Measurements from ENCODE around the gene PAPOLB. TPM values are rescaled to one million over a fixed set of nuclear protein-coding genes. Genes with fewer than 3 reads are reported as not detected.

Gene PAPOLB
- polyA plus RNA-seq, 3 donors = not detected

- Histone ChIP-seq H3K4me3 (replicated peaks in 1 of 3; ENCODE audit: low read depth in 2 of 3, low read length in 3 of 3) (no peak overlapping the region), H3K9me3 (replicated peaks in 1 of 2; ENCODE audit: control insufficient read depth in 1 of 2, insufficient read depth in 1 of 2, low read length in 2 of 2) (no peaks in the 10 kb centered on the region), H3K4me2 (replicated peaks; ENCODE audit: extremely low read depth, low read length, poor library complexity, severe bottlenecking) (no peak overlapping the region), H3K36me3 (replicated peaks in 1 of 2; ENCODE audit: control insufficient read depth in 1 of 2, insufficient read depth in 2 of 2, low read length in 2 of 2) (no peaks in the 10 kb centered on the region), H3K9ac (ENCODE audit: insufficient read depth, low read length, poor library complexity, severe bottlenecking) (no peak overlapping the region), H2AFZ (ENCODE audit: insufficient read depth, low read depth, low read length, poor library complexity, severe bottlenecking) (no peak overlapping the region), H3K79me2 (ENCODE audit: insufficient read depth, low read length) (no peaks in the 10 kb centered on the region), H3K4me1 (ENCODE audit: control insufficient read depth in 1 of 2, insufficient read depth in 2 of 2, low read length in 2 of 2) (no peaks in the 10 kb centered on the region), H4K20me1 (ENCODE audit: insufficient read depth, low read length) (no peaks in the 10 kb centered on the region), H3K27me3 (ENCODE audit: control insufficient read depth in 2 of 2, insufficient read depth in 2 of 2, low read length in 2 of 2) (no peaks in the 10 kb centered on the region), H3K27ac (ENCODE audit: low read depth in 1 of 2, low read length in 2 of 2) (no peak overlapping the region)
- Mint-ChIP-seq H3K4me3 (no peak overlapping the region), H3K9me3 (peaks cover 0 to 6% (median 0%) of the 10 kb centered on the region in 7 donors), H3K27ac (no peak overlapping the region), H3K4me1 (no peaks in the 10 kb centered on the region), H3K27me3 (ENCODE audit: low read depth in 3 of 3) (peaks cover 3 to 4% (median 4%) of the 10 kb centered on the region in 3 donors), H3K36me3 (no peaks in the 10 kb centered on the region)
- TF ChIP-seq CTCF (IDR thresholded peaks at IDR 0.05) = no peak
- no peak for DNase-seq
- 91% methylated on average over 25 of the region's 36 CpGs for WGBS (ENCODE audit: insufficient coverage)
- intact Hi-C loops (cut with micrococcal nuclease) = no loop called here
Observed at GRCh38 chr7:4833691-4834600, 27.9 kb downstream of the PAPOLB start.

GRCh38 chr7:4833176-4833575 lies 28.7 kb downstream of the PAPOLB start:
- Histone ChIP-seq H3K9me3 (replicated peaks in 1 of 2; ENCODE audit: control insufficient read depth in 1 of 2, insufficient read depth in 1 of 2, low read length in 2 of 2) (no peaks in the 10 kb centered on the region), H3K27me3 (ENCODE audit: control insufficient read depth in 2 of 2, insufficient read depth in 2 of 2, low read length in 2 of 2) (no peaks in the 10 kb centered on the region), H4K20me1 (ENCODE audit: insufficient read depth, low read length) (no peaks in the 10 kb centered on the region), H2AFZ (ENCODE audit: insufficient read depth, low read depth, low read length, poor library complexity, severe bottlenecking) (no peak overlapping the region), H3K4me2 (replicated peaks; ENCODE audit: extremely low read depth, low read length, poor library complexity, severe bottlenecking) (no peak overlapping the region), H3K4me1 (ENCODE audit: control insufficient read depth in 1 of 2, insufficient read depth in 2 of 2, low read length in 2 of 2) (no peaks in the 10 kb centered on the region), H3K27ac (ENCODE audit: low read depth in 1 of 2, low read length in 2 of 2) (no peak overlapping the region), H3K4me3 (replicated peaks in 1 of 3; ENCODE audit: low read depth in 2 of 3, low read length in 3 of 3) (no peak overlapping the region), H3K9ac (ENCODE audit: insufficient read depth, low read length, poor library complexity, severe bottlenecking) (no peak overlapping the region), H3K79me2 (ENCODE audit: insufficient read depth, low read length) (no peaks in the 10 kb centered on the region), H3K36me3 (replicated peaks in 1 of 2; ENCODE audit: control insufficient read depth in 1 of 2, insufficient read depth in 2 of 2, low read length in 2 of 2) (no peaks in the 10 kb centered on the region)
- no peak for TF ChIP-seq CTCF (IDR thresholded peaks at IDR 0.05)
- Mint-ChIP-seq H3K27ac (no peak overlapping the region), H3K36me3 (no peaks in the 10 kb centered on the region), H3K9me3 (peaks cover 0 to 6% (median 0%) of the 10 kb centered on the region in 7 donors), H3K4me1 (no peaks in the 10 kb centered on the region), H3K27me3 (ENCODE audit: low read depth in 3 of 3) (peaks cover 4% of the 10 kb centered on the region in 3 donors), H3K4me3 (no peak overlapping the region)
- no peak for DNase-seq
- intact Hi-C loops (cut with micrococcal nuclease) = no loop called here
- 86% methylated on average over 13 of the region's 17 CpGs for WGBS (ENCODE audit: insufficient coverage)
